CD1c-positive myeloid dendritic cell (primary cell): Measurements from ENCODE around the gene ATOSA.

Experiments used
- DNase-seq: peaks from one replicate; pipeline ENCODE4 v3.0.0-alpha.2; 2016; ENCODE audit errors: extremely low spot score

Gene ATOSA

DNA sequence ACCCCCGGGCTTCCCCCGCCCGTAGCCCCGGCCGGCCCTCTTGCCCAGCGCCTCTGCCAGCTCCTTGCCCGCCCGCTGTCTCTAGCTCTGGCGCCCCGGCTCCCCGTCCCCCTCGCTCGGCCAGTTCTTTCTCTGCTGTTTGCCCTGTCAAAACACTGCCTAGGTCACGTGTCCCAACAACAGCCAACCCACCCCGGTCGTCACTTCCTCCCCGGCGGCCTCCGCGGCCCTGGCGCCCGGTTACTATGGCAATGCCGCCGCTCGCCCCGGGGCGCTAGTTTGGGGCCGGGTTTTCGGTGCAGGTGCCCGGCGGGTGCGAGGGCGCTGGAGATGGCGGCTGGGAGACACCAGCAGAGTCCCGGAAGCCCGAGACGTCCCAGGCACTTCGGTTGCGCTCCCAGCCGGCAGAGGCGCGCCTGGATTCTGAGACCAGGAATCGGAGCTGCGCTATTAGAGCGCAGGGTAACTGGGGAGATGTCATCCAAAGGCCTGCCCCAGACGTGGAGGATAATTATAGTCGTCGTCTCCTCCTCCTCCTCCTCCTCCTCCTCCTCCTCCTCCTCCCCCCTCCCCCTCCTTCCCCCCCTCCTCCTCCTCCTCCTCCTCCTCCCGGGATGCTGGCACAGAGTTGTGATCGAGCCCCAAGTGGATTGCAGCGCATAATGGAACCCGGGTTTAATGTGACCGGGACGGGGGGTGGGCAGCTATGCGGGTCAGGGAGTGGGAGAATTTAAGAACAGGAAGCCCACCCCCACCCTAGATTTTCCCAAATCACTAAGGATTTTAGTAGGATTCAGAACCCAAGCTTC, at the start of gene ATOSA:
Gene ATOSA, minus strand, starts transcription at position 157 of the 809 bp plus-strand sequence. CDS start 1,367 bp downstream, outside the sequence.
- DNase-seq: peak; percentile 94

DNA sequence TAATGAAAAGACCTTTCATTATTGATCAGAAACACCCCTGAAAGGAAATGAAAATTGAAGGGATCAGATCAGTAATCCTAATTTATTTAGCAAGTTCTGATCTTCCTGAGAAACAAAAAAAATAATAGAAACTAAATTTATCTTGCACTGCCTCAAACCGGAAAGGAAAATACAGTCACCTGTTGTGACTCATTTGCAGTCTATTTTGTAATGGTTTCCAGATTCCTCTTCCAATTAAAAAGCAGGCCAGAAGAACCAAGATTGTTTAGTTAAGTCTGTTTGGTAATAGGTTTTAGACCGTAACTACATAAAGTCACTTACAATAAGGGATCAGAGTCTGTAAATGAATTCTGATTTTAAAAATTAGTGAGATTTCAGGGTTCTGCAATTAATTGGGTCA, 49.7 kb upstream of the ATOSA start:
- no peak for DNase-seq

DNA sequence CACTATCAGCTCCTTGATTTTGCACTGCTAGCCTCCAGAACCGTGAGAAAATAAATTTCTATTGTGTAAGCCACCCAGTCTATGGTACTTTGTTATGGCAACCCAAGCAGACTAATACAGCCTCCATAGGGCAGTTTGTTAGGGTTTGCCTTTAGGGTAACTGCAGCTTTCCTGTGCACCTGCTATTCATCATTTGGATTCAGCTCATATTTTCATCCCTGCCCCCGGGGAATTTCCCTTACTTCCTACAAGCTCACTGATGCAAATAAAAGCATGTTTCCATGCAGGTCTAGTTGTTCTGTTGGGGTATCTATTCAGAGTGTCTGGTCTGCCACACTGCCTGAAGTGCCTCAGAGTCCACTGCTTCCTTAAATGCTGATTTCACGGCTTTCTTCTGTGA, 48.6 kb upstream of the ATOSA start:
- no peak for DNase-seq

DNA sequence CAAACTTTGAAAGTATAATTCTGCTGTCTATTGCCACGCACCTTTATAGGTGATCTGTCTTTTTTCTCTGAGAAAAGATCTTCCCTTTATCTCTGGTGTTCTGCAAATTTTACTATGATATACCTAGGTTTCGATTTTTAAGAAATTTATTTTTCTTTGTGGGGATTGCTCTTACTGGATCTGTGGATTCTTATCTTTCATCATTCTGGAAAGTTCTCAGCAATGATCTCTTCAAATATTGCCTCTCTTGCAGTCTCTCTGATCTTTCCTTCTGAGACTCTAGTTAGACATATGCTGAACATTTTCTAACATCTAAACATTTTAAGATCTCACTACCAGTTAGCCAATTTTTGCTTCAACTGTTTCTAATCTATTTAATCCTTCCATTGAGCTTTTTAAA, 47.0 kb upstream of the ATOSA start:
- DNase-seq: no peak

DNA sequence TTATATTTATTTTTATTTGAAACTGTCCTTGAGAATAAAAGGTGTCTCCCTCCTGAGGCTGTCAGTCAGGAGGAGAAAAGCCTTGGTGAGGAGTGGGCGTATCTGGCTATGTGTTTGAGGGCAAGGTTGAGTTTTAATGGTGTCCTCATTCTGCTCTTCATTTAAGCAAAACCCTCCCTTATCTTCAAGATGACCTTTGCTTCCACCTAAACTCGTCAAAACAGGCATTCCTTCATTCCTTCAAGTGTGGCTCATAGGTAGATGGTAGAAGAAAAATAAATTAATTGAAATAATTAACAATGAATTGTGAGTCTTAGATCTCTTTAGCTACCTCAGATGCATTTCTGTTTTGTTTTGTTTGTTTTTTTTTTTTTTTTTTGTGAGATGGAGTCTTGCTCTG, 39.4 kb upstream of the ATOSA start:
- no peak for DNase-seq

DNA sequence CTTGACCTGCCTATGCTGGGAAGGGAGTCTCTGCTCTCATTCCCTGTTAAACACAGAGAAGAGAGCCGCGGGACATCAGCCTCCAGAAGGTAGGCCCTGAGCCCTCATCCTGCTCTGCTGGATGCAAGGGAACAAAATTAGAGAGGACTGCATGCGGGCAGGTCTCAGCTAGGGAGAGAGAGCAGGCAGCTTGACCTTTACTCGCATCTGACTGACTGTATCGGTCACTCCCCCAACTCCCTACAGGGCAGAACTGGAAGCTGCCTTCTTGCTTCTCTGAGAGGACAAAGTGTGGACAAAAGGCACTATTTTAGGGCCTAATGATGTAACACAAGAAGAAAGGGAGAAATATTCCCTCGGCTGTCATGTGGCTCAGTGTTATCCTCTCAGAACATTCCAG, 38.7 kb upstream of the ATOSA start:
- DNase-seq: no peak

DNA sequence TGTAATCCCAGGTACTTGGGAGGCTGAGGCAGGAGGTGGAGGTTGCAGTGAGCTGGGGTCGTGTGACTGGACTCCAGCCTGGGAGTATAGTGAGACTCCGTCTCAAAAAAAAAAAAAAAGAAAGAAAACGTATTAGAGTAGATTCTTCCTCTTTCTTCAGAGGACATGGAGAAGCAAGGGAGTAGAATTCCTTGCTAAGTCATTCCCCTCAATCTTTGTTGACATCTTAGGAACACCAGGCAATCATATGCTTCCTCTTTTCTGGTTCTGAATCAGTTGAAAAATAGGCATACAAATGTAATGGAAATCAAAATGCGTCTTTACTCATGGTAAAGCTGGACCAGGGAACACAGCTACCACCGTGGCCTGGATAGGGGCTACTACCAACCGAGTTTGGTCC, 38.3 kb upstream of the ATOSA start:
- peak; percentile 44 for DNase-seq

DNA sequence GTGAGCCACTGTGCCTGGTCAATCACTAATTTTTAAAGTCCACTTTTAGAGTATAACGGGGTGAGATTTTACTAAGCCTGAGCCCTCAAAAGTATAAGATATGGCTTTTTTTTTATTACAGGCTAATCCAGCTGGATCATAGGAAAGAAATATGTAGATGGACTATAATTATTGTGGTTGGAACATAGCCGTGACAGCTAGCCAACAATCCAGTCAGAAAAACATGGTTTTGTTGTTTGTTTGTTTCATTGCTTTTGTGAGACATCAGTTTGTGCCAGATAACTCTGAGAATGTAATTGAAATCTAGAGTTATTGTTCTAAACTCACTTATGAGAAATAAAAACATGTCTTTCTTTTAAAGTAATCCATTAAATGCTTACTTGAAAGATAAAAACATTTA, 37.3 kb upstream of the ATOSA start:
- no peak for DNase-seq

DNA sequence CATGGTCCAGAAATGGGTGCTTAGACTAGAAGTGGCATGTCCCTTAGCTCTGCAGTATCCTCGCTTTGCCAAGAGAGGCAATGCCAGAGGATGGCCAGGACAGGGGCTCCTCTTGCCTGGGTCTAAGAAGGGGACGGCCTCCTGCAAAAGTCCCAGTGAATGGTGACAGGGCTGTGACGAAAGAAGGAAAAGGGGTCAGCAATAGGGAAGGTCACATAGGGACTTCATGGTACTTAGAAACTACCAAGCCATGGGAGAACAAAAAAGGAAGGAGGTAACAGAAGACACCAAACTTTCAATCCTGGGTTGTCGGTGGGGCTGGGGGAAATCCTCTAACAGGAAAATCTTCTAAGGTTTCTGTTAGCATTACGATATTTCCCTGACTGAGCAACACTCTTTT, 36.2 kb upstream of the ATOSA start:
- peak; percentile 52 for DNase-seq

- peak; percentile 94 for DNase-seq
Measured at GRCh38 chr15:52714968-52715367, 35.8 kb upstream of the ATOSA start.

DNA sequence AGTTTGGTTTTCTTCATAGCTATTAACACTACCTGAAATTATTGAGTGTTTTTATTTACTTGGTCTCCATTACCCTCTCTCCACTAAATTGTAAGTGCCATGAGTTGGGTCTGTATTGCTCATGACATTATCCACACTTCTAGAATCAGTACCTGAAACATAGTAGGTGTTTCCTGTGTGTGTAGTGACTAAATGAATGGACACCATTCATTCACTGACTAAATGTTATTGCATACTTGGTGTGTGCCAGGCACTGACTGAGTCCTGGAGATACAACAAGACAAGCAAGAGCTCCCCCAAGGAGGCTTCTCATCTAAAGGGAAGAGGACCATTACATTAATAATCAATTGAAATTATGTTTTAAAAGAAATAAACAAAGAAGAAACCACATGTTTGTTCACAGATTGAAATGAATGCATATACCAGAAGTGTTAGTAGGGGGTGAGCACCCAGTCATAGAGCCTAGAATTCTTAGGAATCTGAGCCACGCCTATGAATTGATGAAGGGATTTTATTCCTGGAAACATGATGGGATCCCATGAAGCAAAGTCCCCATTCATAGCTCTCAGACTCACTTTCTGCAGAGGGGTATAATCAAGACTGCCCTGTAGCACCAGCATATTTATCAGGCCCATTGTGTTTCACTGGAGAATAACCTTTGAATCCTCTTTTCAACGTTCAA, 31.7 kb upstream of the ATOSA start:
- no peak for DNase-seq

DNA sequence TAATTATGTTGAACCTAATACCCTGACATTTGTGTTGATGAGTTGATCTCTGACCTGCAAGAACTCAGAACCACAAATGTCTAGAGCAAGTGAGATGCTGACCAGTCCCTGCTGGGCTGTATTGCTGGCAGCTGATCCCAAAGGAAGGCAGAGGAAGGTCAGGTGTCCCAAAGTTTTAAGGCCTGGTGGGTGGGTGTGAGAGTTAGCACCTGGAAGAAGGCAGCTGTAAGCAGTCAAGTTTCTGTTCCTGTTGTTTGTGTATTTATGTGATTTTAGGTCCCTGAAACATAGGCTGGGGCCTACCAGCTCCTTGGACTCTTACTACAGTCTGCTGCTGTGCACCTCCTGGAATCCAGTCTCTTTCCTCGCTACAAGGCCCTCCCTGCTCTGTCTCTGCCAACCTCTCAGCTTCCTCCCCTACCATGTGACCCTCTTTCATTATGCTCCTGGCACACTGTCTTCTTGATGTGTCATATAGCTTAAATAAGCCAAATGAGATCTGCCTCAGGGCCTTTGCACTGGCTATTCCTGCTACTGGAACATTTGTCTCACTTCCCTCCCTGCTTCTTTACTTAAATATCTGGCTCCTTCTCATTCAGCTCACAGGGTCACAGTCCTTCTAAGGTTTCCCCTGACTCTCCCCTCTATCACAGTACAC, 31.0 kb upstream of the ATOSA start:
- peak; percentile 5 for DNase-seq

GRCh38 chr15:52709187-52709981, 30.2 kb upstream of the ATOSA start:
- DNase-seq: no peak

DNA sequence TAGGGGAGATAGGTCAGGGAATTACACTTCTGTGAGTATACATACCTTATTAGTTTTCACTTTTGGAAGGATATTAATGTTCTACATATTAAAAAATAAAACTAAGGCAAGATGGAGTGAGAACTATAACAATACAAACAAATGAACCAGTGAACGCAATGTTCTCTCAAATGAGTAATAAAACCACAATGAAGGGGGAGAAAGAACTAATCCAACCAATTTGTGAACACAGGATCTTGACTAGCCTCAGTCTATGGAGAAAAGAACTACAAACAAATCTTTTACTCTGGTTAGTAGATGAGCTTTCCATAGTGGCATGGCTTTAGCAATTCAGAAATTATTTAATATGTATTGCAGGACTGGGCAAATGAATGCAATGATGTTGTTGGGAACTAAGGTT, 26.9 kb upstream of the ATOSA start:
- no peak for DNase-seq

- no peak for DNase-seq
Measured at GRCh38 chr15:52702390-52702789, 23.2 kb upstream of the ATOSA start.

- DNase-seq: no peak
Measured at GRCh38 chr15:52699457-52699856, 20.3 kb upstream of the ATOSA start.

GRCh38 chr15:52698514-52698913, 19.3 kb upstream of the ATOSA start:
- no peak for DNase-seq

DNA sequence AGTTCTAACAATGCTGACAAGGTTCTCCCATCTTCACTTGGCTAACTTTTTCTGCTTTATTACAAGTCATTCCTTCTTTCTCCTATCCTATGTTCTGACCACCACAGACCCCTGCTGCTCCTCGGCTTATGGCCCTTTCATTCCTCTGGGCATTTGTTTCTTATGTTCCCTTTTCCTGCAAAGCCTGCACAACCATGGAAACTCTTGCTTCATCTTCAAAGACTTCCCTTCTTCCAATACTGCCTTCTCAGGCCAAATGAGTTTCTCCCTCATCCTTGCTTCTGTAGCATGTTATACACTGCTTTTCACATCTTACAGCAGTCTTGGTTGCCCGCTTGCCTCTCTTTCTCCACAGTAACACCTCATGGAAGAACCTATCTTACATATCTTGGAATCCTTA, 17.9 kb upstream of the ATOSA start:
- DNase-seq: no peak

- DNase-seq: no peak
Measured at GRCh38 chr15:52695154-52695553, 16.0 kb upstream of the ATOSA start.

- no peak for DNase-seq
Measured at GRCh38 chr15:52689562-52689961, 10.4 kb upstream of the ATOSA start.

GRCh38 chr15:52683580-52683979, 4.4 kb upstream of the ATOSA start:
- DNase-seq: peak; percentile 44

- DNase-seq: peak; percentile 59
Measured at GRCh38 chr15:52682781-52683180, 3.6 kb upstream of the ATOSA start.
